Femur (tissue), 1 donor: ENCODE measurements around the gene RLN3.
"Not testable (repeated sequence)": the region's sequence is repeated elsewhere in the genome, so short reads cannot be mapped to it uniquely, and the experiment has no call there.

ENCODE experiments used
- DNase-seq: peaks from one replicate; pipeline ENCODE4 v3.0.0-alpha.2; 2017

RLN3 gene

GRCh38 chr19:13995878-13996765, 31.8 kb upstream of the RLN3 start:
- no peak for DNase-seq

GRCh38 chr19:13996928-13997630, 30.9 kb upstream of the RLN3 start:
- no peak for DNase-seq

GRCh38 chr19:13997631-13997962, 30.4 kb upstream of the RLN3 start:
- DNase-seq = no peak

GRCh38 chr19:13998426-13998825, 29.5 kb upstream of the RLN3 start:
- DNase-seq = no peak

GRCh38 chr19:13999085-13999484, 28.9 kb upstream of the RLN3 start:
- DNase-seq = no peak

- DNase-seq = no peak
Measured at GRCh38 chr19:14000691-14001375, 27.1 kb upstream of the RLN3 start.

GRCh38 chr19:14002571-14003250, 25.2 kb upstream of the RLN3 start:
- DNase-seq = no peak

GRCh38 chr19:14003251-14004055, 24.5 kb upstream of the RLN3 start:
- DNase-seq = no peak

GRCh38 chr19:14004619-14005348, 23.2 kb upstream of the RLN3 start:
- DNase-seq = no peak

- peak; percentile 95 for DNase-seq
Measured at GRCh38 chr19:14005349-14006084, 22.4 kb upstream of the RLN3 start.

GRCh38 chr19:14006085-14006765, 21.7 kb upstream of the RLN3 start, which contains the start of gene RFX1:
Gene RFX1, minus strand, starts transcription at chr19:14006320. Its CDS starts 12,477 bp downstream, at chr19:13993843.
- peak; percentile 100 for DNase-seq

GRCh38 chr19:14006766-14007562, 21.0 kb upstream of the RLN3 start:
- no peak for DNase-seq

GRCh38 chr19:14012378-14012915, 15.5 kb upstream of the RLN3 start:
- DNase-seq = no peak

- DNase-seq = no peak
Measured at GRCh38 chr19:14015524-14016035, 12.4 kb upstream of the RLN3 start.

- no peak for DNase-seq
Measured at GRCh38 chr19:14019100-14019499, 8.8 kb upstream of the RLN3 start.

- DNase-seq = not testable (repeated sequence)
Measured at GRCh38 chr19:14019739-14020138, 8.2 kb upstream of the RLN3 start.

- DNase-seq = no peak
Measured at GRCh38 chr19:14021474-14021873, 6.5 kb upstream of the RLN3 start.

GRCh38 chr19:14022469-14022868, 5.5 kb upstream of the RLN3 start:
- DNase-seq = no peak
